Rectal smooth muscle tissue (tissue), 1 donor: ENCODE results near the gene PRRG4.
"Not testable (repeated sequence)": the region's sequence is repeated elsewhere in the genome, so short reads cannot be mapped to it uniquely, and the experiment has no call there.

ENCODE experiments used
- H3K27ac ChIP-seq: one replicate; pipeline ENCODE4 v1.7.0; 2013; ENCODE audit warnings: low read depth, low read length, inconsistent platforms
- H3K27me3 ChIP-seq: one replicate; pipeline ENCODE4 v1.7.0; 2013; ENCODE audit warnings: low read length; ENCODE audit not compliant: control insufficient read depth, insufficient read depth
- H3K36me3 ChIP-seq: one replicate; pipeline ENCODE4 v1.7.0; 2013; ENCODE audit warnings: low read length; ENCODE audit not compliant: control insufficient read depth, insufficient read depth
- H3K4me1 ChIP-seq: one replicate; pipeline ENCODE4 v1.7.0; 2013; ENCODE audit warnings: low read length; ENCODE audit not compliant: control insufficient read depth, insufficient read depth
- H3K4me3 ChIP-seq: one replicate; pipeline ENCODE4 v1.7.0; 2013; ENCODE audit warnings: low read length
- H3K9ac ChIP-seq: one replicate; pipeline ENCODE4 v1.7.0; 2013; ENCODE audit warnings: low read length

The PRRG4 gene

GRCh38 chr11:32868752-32869151, 39.0 kb downstream of the PRRG4 start:
- not testable (repeated sequence) for H3K36me3 ChIP-seq, H3K4me3 ChIP-seq

GRCh38 chr11:32870676-32871075, 40.9 kb downstream of the PRRG4 start:
- Histone ChIP-seq H3K4me1 (no peaks in the 10 kb centered on the region), H3K27ac (no peak overlapping the region), H3K4me3 (no peak overlapping the region), H3K36me3 (no peaks in the 10 kb centered on the region), H3K9ac (no peak overlapping the region), H3K27me3 (no peaks in the 10 kb centered on the region)

More at GRCh38 chr11:32868752-32869151, 39.0 kb downstream of the PRRG4 start:
- H3K27ac ChIP-seq, H3K27me3 ChIP-seq, H3K4me1 ChIP-seq, H3K9ac ChIP-seq: not testable (repeated sequence)

GRCh38 chr11:32874132-32874531, 44.4 kb downstream of the PRRG4 start:
- Histone ChIP-seq H3K4me1 (no peaks in the 10 kb centered on the region), H3K27me3 (no peaks in the 10 kb centered on the region), H3K36me3 (no peaks in the 10 kb centered on the region), H3K27ac (no peak overlapping the region), H3K9ac (no peak overlapping the region), H3K4me3 (no peak overlapping the region)

GRCh38 chr11:32881286-32881685, 51.6 kb downstream of the PRRG4 start:
- no peak overlapping the region for H3K27ac ChIP-seq
- H3K36me3 ChIP-seq: no peaks in the 10 kb centered on the region
- H3K4me3 ChIP-seq: no peak overlapping the region
- H3K4me1 ChIP-seq: no peaks in the 10 kb centered on the region
- H3K27me3 ChIP-seq: no peaks in the 10 kb centered on the region
- no peak overlapping the region for H3K9ac ChIP-seq

- H3K4me3 ChIP-seq: no peak overlapping the region
- H3K27ac ChIP-seq: no peak overlapping the region
- no peaks in the 10 kb centered on the region for H3K27me3 ChIP-seq
Measured at GRCh38 chr11:32883421-32883820, 53.7 kb downstream of the PRRG4 start.

GRCh38 chr11:32884023-32884422, 54.3 kb downstream of the PRRG4 start:
- H3K4me3 ChIP-seq: no peak overlapping the region
- no peaks in the 10 kb centered on the region for H3K36me3 ChIP-seq
- H3K4me1 ChIP-seq: no peaks in the 10 kb centered on the region
- H3K9ac ChIP-seq: no peak overlapping the region
- H3K27ac ChIP-seq: no peak overlapping the region
- no peaks in the 10 kb centered on the region for H3K27me3 ChIP-seq

More at GRCh38 chr11:32883421-32883820, 53.7 kb downstream of the PRRG4 start:
- no peak overlapping the region for H3K9ac ChIP-seq
- no peaks in the 10 kb centered on the region for H3K36me3 ChIP-seq
- no peaks in the 10 kb centered on the region for H3K4me1 ChIP-seq

- no peaks in the 10 kb centered on the region for H3K36me3 ChIP-seq
- H3K9ac ChIP-seq: no peak overlapping the region
- no peaks in the 10 kb centered on the region for H3K27me3 ChIP-seq
- H3K27ac ChIP-seq: no peak overlapping the region
- no peaks in the 10 kb centered on the region for H3K4me1 ChIP-seq
- no peak overlapping the region for H3K4me3 ChIP-seq
Measured at GRCh38 chr11:32884770-32885384, 55.1 kb downstream of the PRRG4 start.

- Histone ChIP-seq H3K27me3 (no peaks in the 10 kb centered on the region), H3K36me3 (no peaks in the 10 kb centered on the region), H3K4me3 (no peak overlapping the region), H3K4me1 (no peaks in the 10 kb centered on the region), H3K9ac (no peak overlapping the region), H3K27ac (no peak overlapping the region)
Measured at GRCh38 chr11:32885556-32885955, 55.8 kb downstream of the PRRG4 start.

- H3K4me3 ChIP-seq: no peak overlapping the region
- H3K36me3 ChIP-seq: no peaks in the 10 kb centered on the region
- H3K4me1 ChIP-seq: no peaks in the 10 kb centered on the region
- no peaks in the 10 kb centered on the region for H3K27me3 ChIP-seq
- no peak overlapping the region for H3K27ac ChIP-seq
- H3K9ac ChIP-seq: no peak overlapping the region
Measured at GRCh38 chr11:32886180-32886579, 56.5 kb downstream of the PRRG4 start.

- not testable (repeated sequence) for H3K4me1 ChIP-seq, H3K36me3 ChIP-seq, H3K27me3 ChIP-seq, H3K27ac ChIP-seq, H3K4me3 ChIP-seq, H3K9ac ChIP-seq
Measured at GRCh38 chr11:32887707-32888383, 58.1 kb downstream of the PRRG4 start.

- not testable (repeated sequence) for H3K27ac ChIP-seq, H3K36me3 ChIP-seq, H3K4me3 ChIP-seq, H3K27me3 ChIP-seq, H3K9ac ChIP-seq, H3K4me1 ChIP-seq
Measured at GRCh38 chr11:32888384-32888710, 58.6 kb downstream of the PRRG4 start.

- Histone ChIP-seq H3K27me3 (no peaks in the 10 kb centered on the region), H3K36me3 (no peaks in the 10 kb centered on the region), H3K4me1 (no peaks in the 10 kb centered on the region), H3K9ac (no peak overlapping the region), H3K4me3 (no peak overlapping the region), H3K27ac (no peak overlapping the region)
Measured at GRCh38 chr11:32888805-32889204, 59.1 kb downstream of the PRRG4 start.
